ES-I3 (cell line): ENCODE measurements around the gene COA1.

Experiments
- H3K36me3 ChIP-seq: 2 replicates; pipeline ENCODE4 v1.6.1; 2013; ENCODE audit warnings: mild to moderate bottlenecking, low read length, control low read depth, moderate library complexity; ENCODE audit not compliant: insufficient read depth
- H3K4me1 ChIP-seq: 2 replicates; pipeline ENCODE4 v1.6.1; 2013; ENCODE audit warnings: mild to moderate bottlenecking, control low read depth, low read length; ENCODE audit not compliant: insufficient read depth
- H3K9ac ChIP-seq: 2 replicates; pipeline ENCODE4 v1.6.1; 2013; ENCODE audit warnings: low read depth, mild to moderate bottlenecking, low read length, moderate library complexity
- H3K9me3 ChIP-seq: 2 replicates; pipeline ENCODE4 v1.6.1; 2013; ENCODE audit warnings: mild to moderate bottlenecking, low read length, moderate library complexity; ENCODE audit not compliant: control insufficient read depth, insufficient read depth

COA1 gene

GRCh38 chr7:43653466-43653865, 75.9 kb downstream of the COA1 start:
- Histone ChIP-seq H3K36me3 (no peaks in the 10 kb centered on the region; the same call in 1 of the 2 replicates), H3K9ac (no peak overlapping the region), H3K9me3 (no peaks in the 10 kb centered on the region), H3K4me1 (peaks cover 38% of the 10 kb centered on the region)

- H3K4me1 ChIP-seq, result peaks cover 44% of the 10 kb centered on the region
- H3K36me3 ChIP-seq, result no peaks in the 10 kb centered on the region; the same call in 1 of the 2 replicates
- no peak overlapping the region for H3K9ac ChIP-seq
- H3K9me3 ChIP-seq, result no peaks in the 10 kb centered on the region
These were observed 77.0 kb downstream of the COA1 start for GRCh38 chr7:43652364-43652763.

- peaks cover 61% of the 10 kb centered on the region for H3K4me1 ChIP-seq
- no peak overlapping the region for H3K9ac ChIP-seq
- no peaks in the 10 kb centered on the region for H3K9me3 ChIP-seq
- H3K36me3 ChIP-seq, result no peaks in the 10 kb centered on the region; the same call in 1 of the 2 replicates
These were observed 78.8 kb downstream of the COA1 start for GRCh38 chr7:43650457-43651052.

- Histone ChIP-seq H3K4me1 (peaks cover 65% of the 10 kb centered on the region), H3K9ac (no peak overlapping the region), H3K36me3 (no peaks in the 10 kb centered on the region; the same call in 1 of the 2 replicates), H3K9me3 (no peaks in the 10 kb centered on the region)
These were observed 79.5 kb downstream of the COA1 start for GRCh38 chr7:43649755-43650274.

GRCh38 chr7:43648473-43649406, 80.6 kb downstream of the COA1 start:
- H3K36me3 ChIP-seq, result no peaks in the 10 kb centered on the region; the same call in 1 of the 2 replicates
- no peak overlapping the region for H3K9ac ChIP-seq
- peaks cover 59% of the 10 kb centered on the region for H3K4me1 ChIP-seq
- H3K9me3 ChIP-seq, result no peaks in the 10 kb centered on the region

GRCh38 chr7:43647673-43648472, 81.5 kb downstream of the COA1 start:
- H3K4me1 ChIP-seq, result peaks cover 59% of the 10 kb centered on the region

GRCh38 chr7:43647339-43647672, 82.0 kb downstream of the COA1 start:
- no peak overlapping the region; the same call in 1 of the 2 replicates for H3K9ac ChIP-seq
- no peaks in the 10 kb centered on the region; the same call in 1 of the 2 replicates for H3K36me3 ChIP-seq
- H3K9me3 ChIP-seq, result no peaks in the 10 kb centered on the region
- peaks cover 59% of the 10 kb centered on the region for H3K4me1 ChIP-seq

More at GRCh38 chr7:43647673-43648472, 81.5 kb downstream of the COA1 start:
- no peaks in the 10 kb centered on the region; the same call in 1 of the 2 replicates for H3K36me3 ChIP-seq
- H3K9me3 ChIP-seq, result no peaks in the 10 kb centered on the region
- no peak overlapping the region for H3K9ac ChIP-seq

- Histone ChIP-seq H3K9me3 (no peaks in the 10 kb centered on the region), H3K9ac (no peak overlapping the region; the same call in 1 of the 2 replicates), H3K4me1 (peaks cover 59% of the 10 kb centered on the region), H3K36me3 (no peaks in the 10 kb centered on the region; the same call in 1 of the 2 replicates)
These were observed 82.6 kb downstream of the COA1 start for GRCh38 chr7:43646603-43647338.

GRCh38 chr7:43645699-43646226, 83.6 kb downstream of the COA1 start:
- H3K4me1 ChIP-seq, result peaks cover 53% of the 10 kb centered on the region
- H3K9ac ChIP-seq, result no peak overlapping the region
- H3K36me3 ChIP-seq, result peaks cover 2% of the 10 kb centered on the region; the same call in 1 of the 2 replicates
- no peaks in the 10 kb centered on the region for H3K9me3 ChIP-seq

- Histone ChIP-seq H3K9me3 (no peaks in the 10 kb centered on the region), H3K36me3 (peaks cover 11% of the 10 kb centered on the region; the same call in 1 of the 2 replicates), H3K9ac (no peak overlapping the region), H3K4me1 (peaks cover 34% of the 10 kb centered on the region)
These were observed 85.5 kb downstream of the COA1 start for GRCh38 chr7:43643846-43644245.

- Histone ChIP-seq H3K9me3 (no peaks in the 10 kb centered on the region), H3K4me1 (peaks cover 27% of the 10 kb centered on the region), H3K36me3 (peaks cover 11% of the 10 kb centered on the region; the same call in 1 of the 2 replicates), H3K9ac (no peak overlapping the region)
These were observed 86.3 kb downstream of the COA1 start for GRCh38 chr7:43642897-43643630.

GRCh38 chr7:43640679-43641078, 88.6 kb downstream of the COA1 start:
- Histone ChIP-seq H3K9ac (no peak overlapping the region), H3K36me3 (peaks cover 21% of the 10 kb centered on the region; the same call in 1 of the 2 replicates), H3K9me3 (no peaks in the 10 kb centered on the region), H3K4me1 (peaks cover 5% of the 10 kb centered on the region; the same call in 1 of the 2 replicates)
